Activated naive CD4-positive, alpha-beta T cell (primary cell): ENCODE results near the gene CHST3.
"Not testable (repeated sequence)": the region's sequence is repeated elsewhere in the genome, so short reads cannot be mapped to it uniquely, and the experiment has no call there.

Experiments used
- DNase-seq, 4 experiments: peaks; one replicate each; lab custom pipeline; 2025; lab: John Stamatoyannopoulos, UW

CHST3 gene

GRCh38 chr10:71964098-71964742 lies at the start of gene CHST3:
Gene CHST3 (plus strand): TSS chr10:71964395. CDS start chr10:72005843, 41,448 bp downstream.
- DNase-seq, result no peak

GRCh38 chr10:71916827-71917226 lies 47.4 kb upstream of the CHST3 start:
- no peak for DNase-seq

GRCh38 chr10:71918992-71919391 lies 45.2 kb upstream of the CHST3 start:
- no peak for DNase-seq

- DNase-seq, result not testable (repeated sequence)
Observed at GRCh38 chr10:71919956-71920539, 44.1 kb upstream of the CHST3 start.

GRCh38 chr10:71920540-71921323 lies 43.5 kb upstream of the CHST3 start:
- no peak for DNase-seq

GRCh38 chr10:71921324-71922027 lies 42.7 kb upstream of the CHST3 start:
- no peak for DNase-seq

- DNase-seq, result no peak
Observed at GRCh38 chr10:71923138-71923692, 41.0 kb upstream of the CHST3 start.

GRCh38 chr10:71924771-71925170 lies 39.4 kb upstream of the CHST3 start:
- no peak for DNase-seq

- DNase-seq, result no peak
Observed at GRCh38 chr10:71927159-71927558, 37.0 kb upstream of the CHST3 start.

GRCh38 chr10:71927776-71928592 lies 36.2 kb upstream of the CHST3 start:
- no peak for DNase-seq

- no peak for DNase-seq
Observed at GRCh38 chr10:71931295-71931694, 32.9 kb upstream of the CHST3 start.

- DNase-seq, result peak in 1 of 4 experiments; percentile 7
Observed at GRCh38 chr10:71933651-71934050, 30.5 kb upstream of the CHST3 start.

- DNase-seq, result no peak
Observed at GRCh38 chr10:71938211-71938610, 26.0 kb upstream of the CHST3 start.

GRCh38 chr10:71939304-71939703 lies 24.9 kb upstream of the CHST3 start:
- DNase-seq, result no peak

- no peak for DNase-seq
Observed at GRCh38 chr10:71939861-71940474, 24.2 kb upstream of the CHST3 start.

GRCh38 chr10:71940752-71941151 lies 23.4 kb upstream of the CHST3 start:
- DNase-seq, result no peak

GRCh38 chr10:71941318-71941717 lies 22.9 kb upstream of the CHST3 start:
- no peak for DNase-seq

GRCh38 chr10:71945819-71946474 lies 18.2 kb upstream of the CHST3 start:
- no peak for DNase-seq

GRCh38 chr10:71946700-71947099 lies 17.5 kb upstream of the CHST3 start:
- DNase-seq, result no peak

GRCh38 chr10:71948496-71949067 lies 15.6 kb upstream of the CHST3 start:
- no peak for DNase-seq
